Caki2 (cell line): ENCODE measurements around the gene GFM2. TPM values are rescaled to one million over a fixed set of nuclear protein-coding genes. Genes with fewer than 3 reads are reported as not detected.
"Not testable (repeated sequence)": the region's sequence is repeated elsewhere in the genome, so short reads cannot be mapped to it uniquely, and the experiment has no call there.

Experiments
- DNase-seq: peaks from one replicate; pipeline ENCODE4 v3.0.0-alpha.2; 2015; ENCODE audit warnings: low read depth
- in situ Hi-C: cut with HindIII; loops from 2 replicates; pipeline ENCODE4 v1.10.0; 2016; ENCODE audit warnings: low sequenced_read_pairs, low pct_unique_long_range_greater_than_20kb, mixed read lengths
- total RNA-seq: library from RNA; depleted of rRNA; stranded (reverse); fragments of >200 nt; shearing (Covaris generic); gene quantifications from 2 replicates; pipeline ENCODE4 v1.2.3, GENCODE V29; 2014; ENCODE audit warnings: low replicate concordance; rRNA removed

Gene GFM2, protein sequence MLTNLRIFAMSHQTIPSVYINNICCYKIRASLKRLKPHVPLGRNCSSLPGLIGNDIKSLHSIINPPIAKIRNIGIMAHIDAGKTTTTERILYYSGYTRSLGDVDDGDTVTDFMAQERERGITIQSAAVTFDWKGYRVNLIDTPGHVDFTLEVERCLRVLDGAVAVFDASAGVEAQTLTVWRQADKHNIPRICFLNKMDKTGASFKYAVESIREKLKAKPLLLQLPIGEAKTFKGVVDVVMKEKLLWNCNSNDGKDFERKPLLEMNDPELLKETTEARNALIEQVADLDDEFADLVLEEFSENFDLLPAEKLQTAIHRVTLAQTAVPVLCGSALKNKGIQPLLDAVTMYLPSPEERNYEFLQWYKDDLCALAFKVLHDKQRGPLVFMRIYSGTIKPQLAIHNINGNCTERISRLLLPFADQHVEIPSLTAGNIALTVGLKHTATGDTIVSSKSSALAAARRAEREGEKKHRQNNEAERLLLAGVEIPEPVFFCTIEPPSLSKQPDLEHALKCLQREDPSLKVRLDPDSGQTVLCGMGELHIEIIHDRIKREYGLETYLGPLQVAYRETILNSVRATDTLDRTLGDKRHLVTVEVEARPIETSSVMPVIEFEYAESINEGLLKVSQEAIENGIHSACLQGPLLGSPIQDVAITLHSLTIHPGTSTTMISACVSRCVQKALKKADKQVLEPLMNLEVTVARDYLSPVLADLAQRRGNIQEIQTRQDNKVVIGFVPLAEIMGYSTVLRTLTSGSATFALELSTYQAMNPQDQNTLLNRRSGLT
- 26.7 and 36.7 TPM in 2 replicates for total RNA-seq

DNA sequence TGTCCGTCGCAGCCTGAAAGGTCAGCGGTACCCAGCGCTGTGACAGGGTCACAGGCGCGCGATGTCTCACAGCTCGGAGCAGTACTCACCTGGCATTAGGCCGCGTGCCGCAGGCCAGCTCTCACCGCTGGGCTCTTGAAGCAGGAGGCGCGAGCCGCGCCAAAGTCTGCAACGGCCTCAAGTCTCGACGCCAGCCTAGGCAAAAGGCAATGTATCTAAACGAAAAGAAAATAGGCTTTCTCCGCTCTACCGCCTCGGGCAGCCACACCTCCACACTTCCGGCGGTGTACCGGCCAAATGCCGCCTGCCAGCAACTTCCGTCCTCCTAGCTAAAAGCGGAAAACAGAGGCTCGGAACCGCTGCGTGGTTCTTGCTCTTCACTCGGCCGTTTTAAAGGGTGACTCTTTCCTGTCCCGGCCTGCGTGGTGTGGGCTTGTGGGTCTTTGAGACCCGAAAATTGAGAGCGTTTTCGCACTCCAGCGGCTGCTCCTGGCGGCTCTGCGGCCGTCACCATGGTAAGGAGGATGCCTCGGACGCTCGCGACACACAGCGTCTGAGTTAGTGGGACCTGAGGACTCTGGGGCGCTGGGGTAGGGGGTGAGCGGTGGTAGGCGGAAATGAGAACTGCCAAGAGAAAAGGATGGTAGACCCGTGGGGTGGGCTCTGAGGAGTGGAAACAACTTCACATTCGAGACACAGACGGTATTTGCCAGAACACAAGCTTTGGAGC is at the start of gene GFM2, which contains the start of gene NSA2:
GFM2 (minus strand) TSS at position 269 of the 730 bp plus-strand sequence. CDS start 3,375 bp downstream, outside the sequence.
NSA2 (plus strand) TSS at position 401 of the 730 bp plus-strand sequence; CDS start at position 513, 112 bp downstream.
- in situ Hi-C loops: no loop called here
- peak; percentile 87 for DNase-seq

DNA sequence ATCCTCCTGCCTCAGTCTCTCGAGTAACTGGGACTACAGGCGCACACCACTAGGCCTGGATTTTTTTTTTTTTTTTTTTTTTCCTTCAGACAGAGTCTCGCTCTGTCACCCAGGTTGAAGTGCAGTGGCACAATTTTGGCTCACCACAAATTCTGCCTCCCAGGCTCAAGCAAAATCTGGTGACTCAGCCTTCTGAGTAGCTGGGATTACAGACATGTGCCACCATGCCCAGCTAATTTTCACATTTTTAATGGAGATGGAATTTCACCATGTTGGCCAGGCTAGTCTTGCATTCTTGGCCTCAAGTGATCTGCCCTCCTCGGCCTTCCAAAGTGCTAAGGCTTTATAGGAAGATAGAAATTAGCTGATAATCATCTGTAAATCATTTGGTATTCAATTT is 44.0 kb upstream of the GFM2 start:
- in situ Hi-C loops: no loop called here
- DNase-seq: no peak

DNA sequence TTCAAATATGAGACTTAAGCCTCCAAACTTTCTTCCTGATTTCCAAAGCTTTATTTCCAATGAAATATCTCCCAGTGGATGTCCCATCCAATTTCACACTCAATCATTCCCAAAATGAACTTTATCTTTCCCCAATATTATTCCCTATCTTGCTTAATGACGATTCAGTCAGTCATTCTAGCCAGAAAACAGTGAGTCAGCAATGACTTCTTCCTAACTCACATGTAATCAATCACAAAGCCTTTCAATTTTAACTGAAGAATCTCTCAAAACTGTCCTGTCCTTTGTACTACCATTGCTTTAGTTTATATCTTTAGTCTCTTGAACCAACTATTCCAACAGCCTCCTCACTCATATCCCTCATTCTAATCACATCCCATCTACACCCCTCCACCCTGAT is 35.0 kb upstream of the GFM2 start:
- DNase-seq: no peak
- in situ Hi-C loops: no loop called here

DNA sequence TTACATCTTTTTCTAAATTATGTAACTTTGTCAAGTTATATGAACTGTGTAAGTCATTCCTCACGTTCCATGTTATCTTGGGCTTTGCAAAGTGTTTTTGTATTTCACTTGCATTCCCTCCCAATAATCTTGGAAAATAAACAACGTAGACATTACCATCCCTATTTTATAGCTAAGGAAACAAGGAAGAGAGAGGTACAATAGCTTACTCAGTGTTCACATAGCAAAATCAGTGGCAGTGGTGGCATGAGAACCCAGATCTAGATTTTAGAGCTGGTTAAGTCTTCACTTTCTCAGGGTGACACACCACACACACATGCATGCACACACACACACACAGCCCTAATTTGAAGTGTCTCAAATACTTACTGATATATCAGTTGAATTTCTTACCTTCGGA is 34.3 kb upstream of the GFM2 start:
- no peak for DNase-seq
- in situ Hi-C loops: no loop called here

DNA sequence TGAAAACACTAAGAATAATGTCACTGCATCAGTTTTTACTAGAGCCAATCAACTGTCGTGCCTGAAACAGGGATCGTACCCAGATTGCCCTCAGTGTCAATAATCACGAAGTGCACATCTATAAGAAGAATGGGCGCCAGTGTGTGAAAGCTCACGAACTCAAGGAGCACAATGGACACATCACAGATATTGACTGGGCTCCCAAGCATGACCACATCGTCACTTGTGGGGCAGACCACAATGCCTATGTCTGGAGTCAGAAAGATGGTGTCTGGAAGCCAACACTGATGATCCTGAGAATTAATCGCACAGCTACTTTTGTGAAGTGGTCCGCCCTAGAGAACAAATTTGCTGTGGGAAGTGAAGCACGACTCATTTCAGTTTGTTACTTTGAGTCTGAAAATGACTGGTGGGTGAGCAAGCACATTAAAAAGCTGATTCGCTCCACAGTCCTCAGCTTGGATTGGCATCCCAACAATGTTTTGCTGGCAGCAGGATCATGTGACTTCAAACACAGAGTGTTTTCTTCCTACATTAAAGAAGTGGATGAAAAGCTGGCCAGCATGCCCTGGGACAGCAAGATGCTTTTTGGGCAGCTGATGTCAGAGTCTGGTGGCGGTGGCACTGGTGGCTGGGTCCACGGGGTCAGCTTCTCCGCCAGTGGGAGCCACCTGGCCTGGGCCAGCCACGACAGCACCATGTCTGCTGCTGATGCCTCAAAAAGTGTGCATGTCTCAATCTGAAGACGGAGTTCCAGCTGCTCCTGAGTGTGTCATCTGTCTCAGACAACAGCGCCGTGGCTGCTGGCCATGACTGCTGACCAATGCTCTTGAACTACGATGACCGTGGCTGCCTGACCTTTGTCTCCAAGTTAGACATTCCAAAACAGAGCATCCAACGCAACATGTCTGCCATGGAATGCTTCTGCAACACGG is 32.3 kb upstream of the GFM2 start:
- DNase-seq: peak; percentile 67

DNA sequence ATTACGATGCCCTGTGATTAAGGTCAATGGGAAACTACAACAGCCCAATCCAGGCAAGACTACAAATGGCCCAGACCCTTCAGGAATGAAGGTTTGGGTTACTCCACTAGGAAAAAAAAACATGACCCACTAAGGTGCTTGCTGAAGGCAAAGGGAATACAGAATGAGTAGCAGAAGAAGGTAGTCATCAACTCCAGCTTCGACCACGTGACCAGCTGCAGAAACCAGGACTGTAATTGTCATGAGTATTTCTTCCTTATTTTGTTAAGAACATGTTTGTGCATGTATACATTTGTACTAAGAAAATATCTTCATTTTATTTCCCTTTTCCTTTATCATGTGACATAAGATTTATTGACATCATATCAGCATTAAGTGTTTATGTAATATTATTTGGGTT is 24.8 kb upstream of the GFM2 start:
- in situ Hi-C loops: not testable (repeated sequence)

More for the DNA sequence above, 32.3 kb upstream of the GFM2 start:
- in situ Hi-C loops: no loop called here

DNA sequence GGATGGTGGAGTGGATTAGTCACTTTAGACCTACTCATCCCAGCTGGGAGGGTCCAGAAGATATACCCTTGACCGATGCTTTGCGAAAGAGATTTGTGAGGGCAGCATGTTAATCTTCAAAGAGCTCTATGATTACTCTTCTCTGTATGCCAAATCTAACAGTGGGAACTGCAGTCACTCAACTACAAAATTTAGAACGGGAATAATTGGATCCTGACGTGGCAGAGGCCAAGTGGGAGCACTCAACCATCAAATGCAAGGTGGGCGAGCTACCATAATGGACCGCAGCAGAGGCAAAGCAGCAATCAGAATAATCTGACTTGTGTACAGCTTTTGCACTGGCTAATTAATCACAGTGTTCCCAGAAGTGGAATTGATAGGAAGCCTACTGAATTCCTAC is 20.5 kb upstream of the GFM2 start:
- in situ Hi-C loops: no loop called here
- no peak for DNase-seq

More for the DNA sequence above, 24.8 kb upstream of the GFM2 start:
- not testable (repeated sequence) for DNase-seq

DNA sequence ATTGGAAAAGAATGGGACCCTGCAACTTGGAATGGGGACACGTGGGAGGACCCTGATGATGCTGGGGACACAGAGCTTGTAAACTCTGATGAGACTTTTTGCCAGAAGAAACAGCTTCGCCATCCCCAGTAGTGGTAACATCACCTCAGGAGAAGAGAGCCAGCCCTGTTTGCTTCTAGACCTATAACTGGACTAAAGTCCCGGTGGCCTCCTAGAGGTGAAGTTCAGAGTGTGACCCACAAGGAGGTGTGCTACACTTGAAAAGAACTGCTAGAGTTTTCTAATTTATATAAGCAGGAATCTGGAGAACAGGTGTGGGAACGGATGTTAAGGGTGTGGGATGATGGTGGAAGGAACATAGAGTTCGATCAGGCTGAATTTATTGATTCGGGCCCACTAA is 19.9 kb upstream of the GFM2 start:
- in situ Hi-C loops: no loop called here
- no peak for DNase-seq

DNA sequence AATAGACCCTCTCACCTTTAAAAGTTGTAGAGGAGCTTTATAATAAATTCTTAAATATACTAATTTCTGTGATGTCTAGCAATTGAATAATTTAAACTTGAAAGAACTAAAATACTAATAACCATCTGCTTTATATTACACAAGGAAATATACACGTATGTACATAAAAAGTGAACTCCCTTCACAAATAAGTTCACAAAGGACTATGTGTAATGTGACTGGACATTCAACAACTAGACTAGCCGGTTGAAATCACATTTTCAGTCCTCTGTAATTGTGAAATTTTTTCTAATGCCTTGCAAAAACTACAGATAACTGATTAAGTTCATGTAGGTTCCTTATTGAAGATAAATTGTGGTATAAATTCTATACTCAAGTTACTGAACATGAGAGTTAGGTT is 11.7 kb upstream of the GFM2 start:
- DNase-seq: no peak
- in situ Hi-C loops: no loop called here

DNA sequence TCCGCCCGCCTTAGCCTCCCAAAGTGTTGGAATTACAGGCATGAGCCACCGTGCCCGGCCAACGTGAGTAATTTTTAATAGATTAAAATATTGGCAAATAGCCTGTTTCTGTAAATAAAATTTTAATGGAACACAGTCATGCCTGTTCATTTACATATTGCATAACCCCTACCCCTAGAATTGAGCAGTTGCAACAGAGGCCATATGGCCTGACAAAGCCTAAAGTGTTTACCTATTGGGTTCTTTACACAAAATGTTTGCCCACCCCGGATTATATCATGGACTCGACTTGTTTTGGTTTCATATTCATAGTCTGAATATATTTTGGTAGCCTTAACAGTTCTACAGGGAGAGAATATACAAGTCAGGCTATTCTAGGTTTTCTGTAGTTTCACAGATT is 5.4 kb upstream of the GFM2 start:
- DNase-seq: no peak
- in situ Hi-C loops: no loop called here

DNA sequence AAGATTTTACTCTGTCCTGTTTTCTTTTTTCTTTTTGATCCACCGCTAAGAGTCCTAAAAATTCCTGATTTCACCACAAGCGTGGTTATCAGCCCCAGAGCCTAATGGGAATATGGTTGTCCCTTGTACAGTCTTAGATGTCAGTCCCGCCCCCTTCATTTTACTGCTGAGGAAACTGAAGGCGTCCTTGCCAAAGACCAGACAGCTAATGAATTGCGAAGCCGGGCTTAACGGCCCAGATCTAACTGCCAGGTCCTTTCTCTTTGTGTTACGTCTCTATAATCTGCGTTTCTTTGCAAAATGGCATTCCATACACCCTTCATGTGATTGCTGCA is 629 bp upstream of the GFM2 start:
- in situ Hi-C loops: no loop called here

DNA sequence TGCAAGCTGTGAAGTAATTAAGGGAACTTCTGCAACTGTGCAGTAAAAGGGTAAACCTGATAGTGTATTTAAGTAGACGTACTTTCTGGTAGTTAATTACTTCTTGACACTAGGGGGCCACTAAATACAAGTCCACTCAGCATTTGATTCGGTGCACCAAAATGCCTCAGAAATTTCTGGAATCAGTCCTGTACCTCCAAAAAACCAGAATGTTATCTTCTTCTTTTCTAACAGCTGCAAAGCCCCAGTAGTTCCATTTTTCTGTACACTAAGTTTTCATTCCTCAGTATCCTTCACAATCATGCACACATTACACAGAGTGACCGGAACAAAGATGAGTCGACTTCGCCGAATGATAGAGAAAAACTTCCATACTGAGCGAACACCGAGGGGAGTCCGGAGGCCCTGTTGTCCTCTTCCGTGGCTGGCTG is 484 bp downstream of the GFM2 start:
- in situ Hi-C loops: no loop called here
- DNase-seq: no peak

More for the DNA sequence above, 629 bp upstream of the GFM2 start:
- no peak for DNase-seq

DNA sequence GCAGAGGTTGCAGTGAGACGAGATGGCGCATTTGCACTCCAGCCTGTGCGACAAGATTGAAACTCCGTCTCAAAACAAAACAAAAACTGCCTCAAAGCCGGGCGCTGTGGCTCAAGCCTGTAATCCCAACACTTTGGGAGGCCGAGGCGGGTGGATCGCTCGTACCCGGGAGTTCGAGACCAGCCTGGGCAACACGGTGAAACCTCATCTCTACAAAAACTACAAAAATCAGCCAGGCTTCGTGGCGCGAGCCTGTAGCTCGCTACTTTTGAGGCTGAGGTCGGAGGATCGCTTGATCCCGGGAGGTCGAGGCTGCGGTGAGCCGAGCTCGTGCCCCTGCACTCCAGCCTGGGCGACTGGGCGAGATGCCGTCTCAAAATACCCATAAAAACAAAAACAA is 988 bp downstream of the GFM2 start:
- in situ Hi-C loops: no loop called here

DNA sequence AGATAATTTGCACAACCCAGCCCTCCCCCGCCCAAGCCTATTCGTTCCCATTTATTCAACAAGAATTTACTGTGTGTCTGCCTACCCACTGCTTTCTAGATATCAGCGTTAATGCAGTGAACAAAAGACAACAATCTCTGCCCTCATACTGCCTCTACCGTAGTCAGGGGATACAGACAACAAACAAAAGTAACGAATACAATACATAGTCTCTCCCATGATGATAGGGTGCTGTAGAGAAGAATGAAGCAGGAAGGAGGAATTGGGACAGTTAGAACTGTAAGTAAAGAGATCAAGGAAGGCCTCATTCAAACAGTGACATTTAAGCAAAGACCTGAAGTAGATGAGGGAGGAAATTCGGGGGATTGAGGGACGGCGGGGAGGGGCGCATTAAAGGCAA is 1.7 kb downstream of the GFM2 start:
- in situ Hi-C loops: no loop called here

More for the DNA sequence above, 988 bp downstream of the GFM2 start:
- DNase-seq: no peak

DNA sequence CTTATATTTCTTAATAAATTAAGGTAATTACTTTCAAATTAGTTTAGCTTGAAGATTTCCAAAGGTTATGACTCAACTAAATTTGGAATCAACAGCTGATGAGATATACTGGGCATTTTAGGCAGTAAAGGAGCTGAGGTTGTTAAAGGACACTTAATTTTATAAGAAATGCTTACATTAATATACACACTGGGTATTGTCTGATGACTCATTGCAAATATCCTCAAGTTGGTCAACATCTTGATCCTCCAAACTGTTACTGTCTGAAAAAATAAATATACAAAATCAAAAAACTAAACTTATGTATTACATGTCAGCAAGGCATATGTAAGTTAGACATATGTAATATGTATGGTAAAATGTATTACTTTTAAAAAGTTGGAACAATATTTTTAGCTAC is 3.4 kb downstream of the GFM2 start:
- DNase-seq: no peak
- in situ Hi-C loops: no loop called here

More for the DNA sequence above, 1.7 kb downstream of the GFM2 start:
- DNase-seq: peak; percentile 37

DNA sequence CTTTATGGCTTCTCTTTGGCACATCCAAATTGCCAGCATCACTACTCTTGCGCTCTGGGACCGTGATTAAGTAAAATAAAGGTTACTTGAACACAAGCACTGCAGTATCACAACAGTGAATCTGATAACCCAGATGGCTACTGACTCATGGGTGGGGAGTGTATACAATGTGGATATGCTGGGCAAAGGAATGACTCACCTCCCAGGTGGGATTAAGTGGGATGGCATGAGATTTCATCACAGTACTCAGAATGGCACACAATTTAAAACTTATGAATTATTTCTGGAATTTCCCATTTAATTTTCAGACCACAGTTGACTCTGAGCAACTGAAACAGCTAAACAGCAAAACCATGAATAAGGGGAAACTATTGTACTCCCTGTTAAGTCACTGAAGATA is 4.3 kb downstream of the GFM2 start:
- in situ Hi-C loops: no loop called here
- DNase-seq: peak; percentile 37

DNA sequence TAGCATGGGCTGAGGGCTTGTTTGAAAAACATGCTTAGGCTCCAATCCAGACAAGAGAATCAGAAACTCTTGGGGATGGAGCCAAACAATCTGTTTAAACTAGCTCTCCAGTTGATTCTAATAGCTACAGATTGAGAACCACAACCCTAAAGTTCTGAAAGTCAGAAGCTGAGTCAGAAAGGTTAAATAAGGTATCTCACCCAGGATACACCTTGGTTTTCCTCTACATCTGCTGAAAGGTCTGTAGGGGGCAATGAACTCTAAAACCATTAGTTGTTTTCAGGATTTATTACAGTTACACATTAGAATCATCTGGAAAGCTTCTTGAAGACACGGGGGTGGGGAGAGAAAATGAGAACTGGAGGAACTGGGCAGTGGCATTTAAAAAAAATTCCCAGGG is 5.7 kb downstream of the GFM2 start:
- no peak for DNase-seq
- in situ Hi-C loops: no loop called here

DNA sequence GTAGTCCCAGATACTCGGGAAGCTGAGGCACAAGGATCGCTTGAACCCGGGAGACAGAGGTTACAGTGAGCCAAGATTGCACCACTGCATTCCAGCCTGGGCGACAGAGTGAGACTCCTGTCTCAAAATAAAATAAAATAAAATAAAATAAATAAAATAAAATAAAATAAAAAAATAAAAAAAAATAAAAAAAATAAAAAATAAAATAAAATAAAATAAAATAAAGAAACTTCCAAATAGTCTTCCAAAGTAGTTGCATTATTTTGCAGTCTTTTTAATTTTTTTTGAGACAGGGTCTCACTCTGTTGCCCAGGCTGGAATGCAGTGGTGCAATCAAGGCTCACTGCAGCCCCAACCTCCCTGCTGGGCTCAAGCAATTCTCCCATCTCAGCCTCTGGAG is 18.2 kb downstream of the GFM2 start:
- in situ Hi-C loops, DNase-seq: not testable (repeated sequence)
